SK-N-MC (cell line): ENCODE measurements around the gene TDRD1.

Source experiments
- DNase-seq: peaks from one replicate; pipeline ENCODE4 v3.0.0-alpha.2; 2011; ENCODE audit warnings: low read depth, low spot score
- H3K27ac ChIP-seq: fragments of 200-600 bp; sonication (generic); 2 replicates; pipeline ENCODE4 v1.5.1; 2016; ENCODE audit warnings: mixed run types
- H3K36me3 ChIP-seq: fragments of 200-600 bp; sonication (generic); 2 replicates; pipeline ENCODE4 v1.6.1; 2017; ENCODE audit warnings: antibody characterized with exemption, low read length, mixed read lengths; ENCODE audit not compliant: insufficient read depth
- H3K4me3 ChIP-seq: fragments of 200-600 bp; sonication (generic); 2 replicates; pipeline ENCODE4 v1.5.1; 2016
- H3K9ac ChIP-seq: fragments of 200-600 bp; sonication (generic); 2 replicates; pipeline ENCODE4 v1.8.0; 2017; ENCODE audit warnings: mixed run types, mixed read lengths; ENCODE audit not compliant: insufficient read length
- H3K9me3 ChIP-seq: fragments of 200-600 bp; sonication (generic); 2 replicates; pipeline ENCODE4 v1.6.1; 2017; ENCODE audit warnings: low read depth, mild to moderate bottlenecking, antibody characterized with exemption, low read length, moderate library complexity, mixed read lengths
- EZH2 ChIP-seq: fragments of 200-600 bp; sonication (generic); IDR thresholded peaks from one replicate; pipeline ENCODE4 v1.6.1; 2017; ENCODE audit warnings: antibody characterized with exemption
- FOXP2 ChIP-seq: optimal IDR thresholded peaks from 2 replicates; pipeline ENCODE3; 2011; ENCODE audit warnings: mild to moderate bottlenecking, moderate library complexity; ENCODE audit not compliant: insufficient read depth; ENCODE audit errors: extremely low read length, control extremely low read depth
- POLR2AphosphoS5 ChIP-seq: IDR thresholded peaks from 2 replicates; pipeline ENCODE4 v1.6.1; 2012; ENCODE audit warnings: mild to moderate bottlenecking, low read depth, low read length, borderline replicate concordance

TDRD1 gene

DNA sequence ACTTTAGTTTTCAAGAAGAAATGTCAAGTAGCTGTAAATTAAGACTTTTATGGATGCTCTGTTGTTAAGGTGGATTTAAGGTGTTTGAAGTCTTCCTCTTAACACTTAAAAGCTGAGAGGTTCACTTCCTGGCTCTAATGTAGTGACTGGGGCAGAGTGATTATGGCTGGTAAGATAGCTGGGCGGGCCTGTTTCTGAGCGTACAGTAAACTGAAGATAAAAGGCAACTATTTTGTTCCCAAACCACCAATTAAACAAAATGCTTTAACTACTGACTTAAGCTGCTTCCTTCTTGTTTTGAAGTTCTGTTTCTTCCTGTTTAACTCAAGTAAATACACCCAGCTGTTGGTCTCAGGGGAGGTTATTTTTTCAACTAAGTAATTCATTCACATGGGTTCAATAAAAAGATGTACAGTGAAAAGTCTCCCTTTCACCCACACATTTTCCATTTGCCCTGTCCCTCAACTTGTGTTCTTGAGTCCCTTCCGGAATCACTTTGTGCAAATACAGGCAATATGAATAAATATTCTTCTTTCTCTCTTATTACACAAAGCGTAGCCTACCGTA, 79.2 kb downstream of the TDRD1 start:
- Histone ChIP-seq H3K4me3 (no peak overlapping the region), H3K27ac (no peak overlapping the region), H3K9ac (no peak overlapping the region), H3K36me3 (no peaks in the 10 kb centered on the region), H3K9me3 (no peaks in the 10 kb centered on the region)
- DNase-seq: no peak
- TF ChIP-seq EZH2: no peak
- TF ChIP-seq POLR2AphosphoS5: no peak
- TF ChIP-seq FOXP2: no peak

DNA sequence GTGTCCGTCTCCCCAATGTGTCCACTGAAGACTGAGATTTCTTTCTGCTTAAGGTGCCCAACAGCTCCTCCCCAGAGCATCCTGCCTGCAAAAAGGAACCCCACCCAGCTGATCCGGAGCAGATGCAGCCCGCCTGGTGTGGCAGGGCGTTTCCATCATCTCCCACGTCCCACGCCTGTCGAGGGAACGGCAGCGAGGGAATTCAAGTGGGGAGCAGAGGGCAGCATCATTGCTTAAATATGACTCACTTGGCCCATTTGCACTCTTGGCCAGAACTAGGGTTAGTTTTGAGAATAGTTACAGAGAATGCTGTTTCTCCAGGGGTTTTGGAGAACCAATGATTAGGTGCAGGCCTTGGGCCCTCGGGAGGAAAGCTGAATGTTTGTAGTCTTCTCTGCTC, 80.7 kb downstream of the TDRD1 start:
- H3K27ac ChIP-seq: no peak overlapping the region
- no peaks in the 10 kb centered on the region for H3K9me3 ChIP-seq
- no peak overlapping the region for H3K9ac ChIP-seq
- no peak for TF ChIP-seq EZH2
- no peak for DNase-seq
- no peak overlapping the region for H3K4me3 ChIP-seq
- H3K36me3 ChIP-seq: no peaks in the 10 kb centered on the region

DNA sequence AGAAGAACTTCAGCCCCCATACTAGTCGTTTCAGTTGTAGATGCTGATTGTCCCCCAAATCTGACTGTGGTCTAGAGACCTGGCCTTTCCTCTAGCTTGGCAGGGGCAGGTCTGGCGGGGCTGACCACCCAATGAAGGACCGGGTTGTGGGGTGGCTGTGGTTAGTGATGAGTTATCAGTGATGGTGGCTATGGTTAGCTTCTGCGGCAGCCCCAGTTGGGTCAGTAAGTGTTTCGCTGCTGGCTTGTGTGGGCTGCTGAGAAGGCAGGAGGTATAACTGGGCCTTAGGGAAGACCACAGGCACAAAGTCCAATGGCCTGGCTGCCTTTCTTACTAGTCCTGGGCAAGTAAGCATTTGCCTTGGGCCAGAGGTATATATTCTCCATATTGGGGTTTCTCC, 81.2 kb downstream of the TDRD1 start:
- H3K27ac ChIP-seq: no peak overlapping the region
- no peak for DNase-seq
- no peak overlapping the region for H3K9ac ChIP-seq
- TF ChIP-seq EZH2 (no peak), FOXP2 (no peak), POLR2AphosphoS5 (no peak)
- H3K36me3 ChIP-seq: no peaks in the 10 kb centered on the region
- no peak overlapping the region for H3K4me3 ChIP-seq
- H3K9me3 ChIP-seq: no peaks in the 10 kb centered on the region

DNA sequence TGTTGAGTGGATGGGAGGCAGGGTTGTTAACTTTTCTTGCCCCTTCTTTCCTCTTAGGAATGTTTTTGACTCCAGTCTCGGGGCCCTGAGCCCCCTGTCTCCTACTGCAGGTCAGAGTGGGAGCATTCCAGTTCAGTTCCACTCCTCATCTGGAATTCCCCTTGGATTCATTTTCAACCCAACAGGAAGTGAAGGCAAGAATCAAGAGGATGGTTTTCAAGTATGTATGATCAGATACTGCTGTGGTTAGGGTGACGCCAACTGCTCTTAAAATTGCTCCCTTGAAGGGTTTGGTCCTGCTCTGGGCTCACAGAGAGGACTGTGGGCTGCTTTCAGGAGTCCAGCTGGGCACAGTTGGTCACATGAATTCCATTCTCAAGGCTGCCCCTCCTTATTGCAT, 81.9 kb downstream of the TDRD1 start:
- Histone ChIP-seq H3K27ac (no peak overlapping the region), H3K9ac (no peak overlapping the region), H3K36me3 (no peaks in the 10 kb centered on the region), H3K4me3 (no peak overlapping the region), H3K9me3 (no peaks in the 10 kb centered on the region)
- TF ChIP-seq FOXP2 (no peak), EZH2 (no peak), POLR2AphosphoS5 (no peak)
- DNase-seq: no peak

DNA sequence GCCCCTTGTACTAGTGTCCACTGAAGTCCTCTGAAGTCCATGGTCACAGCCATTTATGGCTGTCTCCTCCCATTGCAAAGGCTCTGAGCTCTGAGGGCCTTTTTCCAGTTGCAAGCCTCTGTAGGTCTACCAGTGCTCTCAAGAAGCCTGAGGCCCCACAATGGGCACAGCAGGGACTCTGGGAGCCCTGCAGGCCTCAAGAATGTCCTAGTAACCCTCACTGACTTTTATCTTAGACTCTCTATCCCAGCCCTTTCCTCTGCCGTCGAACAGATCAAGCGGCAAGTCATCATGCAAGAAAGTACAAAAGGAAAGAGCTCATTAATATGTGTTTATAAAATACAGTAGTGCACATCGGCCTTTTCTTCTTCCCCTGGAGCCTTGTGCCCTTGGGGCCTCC, 83.3 kb downstream of the TDRD1 start:
- Histone ChIP-seq H3K9ac (no peak overlapping the region), H3K4me3 (no peak overlapping the region), H3K27ac (no peak overlapping the region), H3K9me3 (no peaks in the 10 kb centered on the region), H3K36me3 (no peaks in the 10 kb centered on the region)
- DNase-seq: no peak
- TF ChIP-seq POLR2AphosphoS5 (no peak), EZH2 (no peak), FOXP2 (no peak)

DNA sequence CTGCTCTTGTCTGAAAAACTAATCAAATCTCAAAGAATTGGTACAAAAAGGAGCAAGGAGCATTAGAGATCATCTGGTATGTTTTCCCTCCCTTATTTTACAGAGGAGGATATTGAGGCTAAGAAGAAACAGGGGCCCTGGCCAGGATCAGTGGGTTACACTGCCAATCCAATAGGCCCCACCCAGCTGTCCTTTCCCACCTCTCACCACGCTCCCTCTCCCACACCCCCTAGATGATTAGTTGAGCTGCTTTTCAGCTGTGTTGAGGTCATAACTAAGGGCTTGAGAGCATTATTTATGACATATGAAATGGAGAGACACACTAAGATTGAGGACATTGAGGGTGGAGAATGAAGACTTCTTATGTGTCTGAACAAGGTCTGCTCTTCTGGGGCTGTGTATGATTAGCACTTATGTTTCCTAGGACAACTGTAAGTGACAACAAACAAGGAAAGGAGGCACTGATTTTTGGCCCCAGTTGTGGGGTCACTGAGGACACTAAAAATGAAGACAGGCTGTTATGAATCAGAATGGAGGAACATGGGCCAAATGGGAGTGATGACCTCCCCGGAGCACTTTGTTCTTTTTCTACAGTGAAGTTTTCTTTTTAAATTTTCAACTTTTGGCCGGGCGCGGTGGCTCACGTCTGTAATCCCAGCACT, 86.4 kb downstream of the TDRD1 start:
- no peak for DNase-seq
- no peaks in the 10 kb centered on the region for H3K9me3 ChIP-seq
- no peaks in the 10 kb centered on the region for H3K36me3 ChIP-seq
- TF ChIP-seq FOXP2: no peak
- no peak for TF ChIP-seq POLR2AphosphoS5
- TF ChIP-seq EZH2: no peak
- H3K4me3 ChIP-seq: no peak overlapping the region
- H3K27ac ChIP-seq: no peak overlapping the region
- H3K9ac ChIP-seq: no peak overlapping the region

DNA sequence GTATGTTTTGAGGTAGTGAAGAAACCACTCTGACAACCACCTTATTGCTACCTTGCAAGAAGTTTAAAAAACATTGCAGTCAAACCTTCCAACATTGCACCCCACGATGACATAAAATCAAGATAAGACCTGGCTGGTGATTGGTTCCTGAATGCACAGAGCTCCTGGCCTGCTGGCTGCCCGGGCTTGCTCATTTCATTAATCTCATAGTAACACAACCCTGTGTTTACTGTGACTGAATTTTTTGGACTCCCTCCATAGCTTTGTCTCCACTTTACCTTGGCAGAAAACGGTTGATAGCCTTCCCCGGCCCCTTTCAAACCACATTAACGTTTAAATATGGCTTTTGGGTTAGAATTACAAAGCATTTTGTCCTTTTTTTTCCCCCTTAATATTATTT, 87.4 kb downstream of the TDRD1 start:
- no peaks in the 10 kb centered on the region for H3K36me3 ChIP-seq
- no peak overlapping the region for H3K27ac ChIP-seq
- H3K9ac ChIP-seq: no peak overlapping the region
- TF ChIP-seq POLR2AphosphoS5 (no peak), FOXP2 (no peak), EZH2 (no peak)
- no peak for DNase-seq
- H3K9me3 ChIP-seq: no peaks in the 10 kb centered on the region
- no peak overlapping the region for H3K4me3 ChIP-seq

DNA sequence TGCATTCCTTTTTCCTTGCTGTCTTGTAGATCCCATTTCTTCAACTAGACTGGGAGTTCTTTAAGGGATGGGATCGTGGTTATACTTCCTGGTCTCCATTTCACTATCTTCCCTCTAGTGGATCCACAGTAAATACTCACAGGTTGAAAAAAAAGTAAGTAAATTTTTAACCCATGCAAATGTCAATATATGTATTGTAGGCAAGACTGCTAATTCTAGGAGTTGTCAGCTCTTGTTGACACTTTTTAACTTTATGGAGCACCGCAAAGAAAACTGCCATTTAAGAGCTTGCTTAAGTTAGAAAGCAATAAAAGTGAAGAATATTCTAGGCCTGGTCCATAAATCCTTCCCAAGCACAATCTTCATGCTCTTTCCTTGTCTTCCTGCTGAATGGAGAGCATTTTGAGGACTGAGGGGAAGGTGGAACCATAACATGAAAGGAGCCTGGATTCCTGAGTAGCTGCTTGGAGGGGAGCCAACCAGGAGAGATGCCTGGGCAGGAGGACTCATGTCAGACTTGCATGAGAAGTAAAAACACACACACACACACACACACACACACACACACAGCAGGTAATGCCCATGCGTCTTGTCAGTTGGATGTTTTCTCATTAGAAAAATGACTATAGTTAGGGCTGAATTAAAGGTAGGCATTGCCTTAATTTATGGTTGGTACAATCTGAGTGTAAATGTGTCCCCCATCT, 92.1 kb downstream of the TDRD1 start:
- Histone ChIP-seq H3K9ac (no peak overlapping the region), H3K9me3 (no peaks in the 10 kb centered on the region), H3K27ac (no peak overlapping the region), H3K4me3 (no peak overlapping the region), H3K36me3 (no peaks in the 10 kb centered on the region)
- TF ChIP-seq POLR2AphosphoS5 (no peak), FOXP2 (no peak), EZH2 (no peak)
- no peak for DNase-seq
